T-helper 1 cell treated with Interleukin-12 subunit alpha and Interleukin-12 subunit beta and Interleukin-4 antibody, amounts not matched to agents 30 μg/mL and 1 μg/mL, for 36 hours (primary cell): ENCODE measurements around the gene EEF1AKMT1.

ENCODE experiments used
- H3K27ac Mint-ChIP-seq: one replicate; pipeline ENCODE4 v1.8.0; 2021; ENCODE audit warnings: mild to moderate bottlenecking, mixed read lengths
- H3K27me3 Mint-ChIP-seq: one replicate; pipeline ENCODE4 v1.8.0; 2021; ENCODE audit warnings: low read depth, mixed read lengths
- H3K36me3 Mint-ChIP-seq: one replicate; pipeline ENCODE4 v1.8.0; 2021; ENCODE audit warnings: low read depth, mixed read lengths
- H3K4me1 Mint-ChIP-seq: one replicate; pipeline ENCODE4 v1.8.0; 2021; ENCODE audit warnings: low read depth, mixed read lengths
- H3K4me3 Mint-ChIP-seq: one replicate; pipeline ENCODE4 v1.8.0; 2021; ENCODE audit warnings: mild to moderate bottlenecking, moderate library complexity, mixed read lengths
- H3K9me3 Mint-ChIP-seq: one replicate; pipeline ENCODE4 v1.8.0; 2021; ENCODE audit warnings: mixed read lengths

Gene EEF1AKMT1

DNA sequence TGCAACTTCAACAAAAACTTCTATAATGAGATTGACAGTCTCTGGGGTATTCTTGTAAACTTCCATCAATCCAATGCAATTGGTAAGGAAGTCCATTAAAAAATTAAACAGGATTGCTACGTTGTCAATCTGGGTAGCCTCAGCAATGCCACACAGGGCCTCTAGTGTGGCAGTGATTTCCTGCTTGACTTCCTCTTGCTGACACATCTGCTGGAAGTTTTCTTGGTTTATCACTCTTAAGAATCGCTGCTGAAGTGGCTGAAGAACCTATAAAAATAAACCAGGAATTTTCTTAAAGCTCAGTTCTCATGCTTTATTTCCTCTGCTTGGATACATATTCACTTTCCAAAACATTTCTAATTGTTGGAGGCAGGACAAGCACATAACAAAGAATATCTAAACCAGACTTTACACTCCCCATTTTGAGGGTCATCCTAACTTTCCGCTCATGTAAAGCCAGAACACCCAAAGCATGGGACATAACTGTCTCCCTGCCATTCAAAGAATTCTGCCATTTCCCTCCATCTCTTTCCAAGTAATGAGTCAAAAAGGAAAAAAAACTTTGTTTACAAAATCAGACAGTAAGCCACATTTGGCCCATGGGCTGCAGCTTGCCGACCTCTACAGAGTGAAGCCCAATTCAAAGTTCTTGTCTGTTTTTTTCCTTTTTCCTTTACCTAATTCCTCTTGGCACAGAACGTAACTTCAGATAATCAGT, 23.2 kb upstream of the EEF1AKMT1 start:
- Mint-ChIP-seq H3K27me3 (no peaks in the 10 kb centered on the region), H3K4me3 (no peak overlapping the region), H3K36me3 (peaks cover 27% of the 10 kb centered on the region), H3K4me1 (peaks cover 12% of the 10 kb centered on the region), H3K27ac (peak overlapping the region; percentile 49), H3K9me3 (no peaks in the 10 kb centered on the region)

DNA sequence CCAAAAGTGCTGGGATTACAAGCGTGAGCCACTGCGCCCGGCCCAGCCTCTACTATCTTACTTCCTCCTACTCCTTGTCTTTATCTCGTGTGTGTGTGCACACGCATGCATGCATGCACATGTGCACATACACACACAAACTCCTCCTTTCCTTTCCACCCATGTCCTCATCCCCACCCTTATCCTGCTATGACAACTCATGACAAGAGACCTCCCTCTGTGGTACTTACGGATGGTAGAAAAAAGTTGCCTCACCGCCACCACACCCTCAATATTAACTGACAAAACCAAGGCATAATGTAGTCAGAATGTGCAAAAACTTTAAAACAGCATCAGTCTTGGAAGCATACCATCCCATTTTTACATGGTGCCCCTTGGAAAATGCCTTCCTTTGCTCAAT, 15.9 kb upstream of the EEF1AKMT1 start:
- Mint-ChIP-seq H3K27me3 (no peaks in the 10 kb centered on the region), H3K9me3 (no peaks in the 10 kb centered on the region), H3K4me3 (no peak overlapping the region), H3K36me3 (peaks cover 21% of the 10 kb centered on the region), H3K27ac (no peak overlapping the region), H3K4me1 (no peaks in the 10 kb centered on the region)

DNA sequence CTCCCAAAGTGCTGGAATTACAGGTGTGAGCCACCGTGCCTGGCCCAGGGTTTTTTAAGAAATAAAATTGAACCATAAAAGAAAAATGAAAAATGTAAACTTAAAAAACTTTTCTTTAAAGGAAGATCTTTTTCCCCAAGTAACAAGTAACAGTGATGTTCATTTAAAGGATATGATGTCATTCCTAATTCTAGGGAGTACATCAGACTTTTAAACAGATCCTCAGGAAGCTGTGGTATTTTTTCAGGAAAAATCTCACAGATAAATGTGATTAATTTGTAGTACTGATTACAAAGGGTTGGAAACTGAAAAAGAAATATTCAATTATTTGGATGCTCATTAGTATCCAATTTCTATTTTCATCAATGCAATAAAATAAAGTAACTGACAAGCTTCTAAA, 14.6 kb upstream of the EEF1AKMT1 start:
- H3K9me3 Mint-ChIP-seq: no peaks in the 10 kb centered on the region
- H3K4me3 Mint-ChIP-seq: no peak overlapping the region
- H3K4me1 Mint-ChIP-seq: no peaks in the 10 kb centered on the region
- peaks cover 30% of the 10 kb centered on the region for H3K36me3 Mint-ChIP-seq
- H3K27me3 Mint-ChIP-seq: no peaks in the 10 kb centered on the region
- no peak overlapping the region for H3K27ac Mint-ChIP-seq

DNA sequence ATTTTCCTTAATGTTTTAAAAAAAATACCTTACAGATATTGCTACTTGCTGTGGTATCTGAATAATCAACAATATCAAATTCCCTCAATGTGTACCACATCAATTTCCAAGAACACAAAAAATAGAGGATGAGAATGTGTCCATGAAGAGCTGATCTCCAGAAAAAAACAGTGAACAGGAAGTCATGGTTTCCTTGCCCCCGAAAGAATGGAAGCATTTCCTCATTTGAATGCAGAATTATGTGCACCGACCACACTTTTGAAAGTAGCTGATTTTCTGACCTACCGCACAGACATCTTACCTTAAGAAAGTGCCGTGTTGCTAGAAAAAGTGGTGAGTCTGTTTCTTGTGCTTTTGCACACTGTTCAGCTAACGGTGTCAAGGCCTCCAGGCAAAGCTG, 13.4 kb upstream of the EEF1AKMT1 start:
- Mint-ChIP-seq H3K9me3 (no peaks in the 10 kb centered on the region), H3K4me1 (no peaks in the 10 kb centered on the region), H3K36me3 (peaks cover 28% of the 10 kb centered on the region), H3K27me3 (no peaks in the 10 kb centered on the region), H3K27ac (no peak overlapping the region), H3K4me3 (no peak overlapping the region)

DNA sequence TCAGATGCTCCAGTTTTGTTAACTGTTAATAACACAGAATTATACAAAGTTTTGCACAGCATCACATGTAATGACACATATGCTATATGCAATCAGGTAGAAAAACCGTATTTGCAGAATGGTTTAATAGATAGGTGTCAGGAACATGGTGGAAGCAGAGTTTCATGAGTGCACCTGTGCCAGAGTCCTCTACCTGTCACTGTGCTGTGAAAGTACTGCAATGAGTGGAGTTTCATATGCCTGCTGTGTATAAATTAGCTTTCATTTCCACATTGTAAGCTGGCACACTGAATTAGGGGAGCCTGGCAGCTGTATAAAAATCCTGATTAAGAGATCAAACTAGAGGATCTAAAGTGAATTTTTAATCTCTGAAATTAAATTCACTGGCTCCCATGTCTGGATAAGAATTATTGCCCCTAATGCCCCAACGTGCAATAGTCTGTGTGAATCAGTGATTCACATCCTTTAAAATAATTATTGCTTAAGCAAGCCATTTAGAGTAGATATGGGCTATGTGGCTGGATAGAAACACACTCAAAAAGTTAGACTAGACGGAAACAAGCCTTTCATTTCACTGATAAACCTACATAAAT, 8.5 kb upstream of the EEF1AKMT1 start:
- Mint-ChIP-seq H3K27ac (no peak overlapping the region), H3K27me3 (no peaks in the 10 kb centered on the region), H3K4me1 (peaks cover 1% of the 10 kb centered on the region), H3K9me3 (no peaks in the 10 kb centered on the region), H3K36me3 (peaks cover 17% of the 10 kb centered on the region), H3K4me3 (no peak overlapping the region)

DNA sequence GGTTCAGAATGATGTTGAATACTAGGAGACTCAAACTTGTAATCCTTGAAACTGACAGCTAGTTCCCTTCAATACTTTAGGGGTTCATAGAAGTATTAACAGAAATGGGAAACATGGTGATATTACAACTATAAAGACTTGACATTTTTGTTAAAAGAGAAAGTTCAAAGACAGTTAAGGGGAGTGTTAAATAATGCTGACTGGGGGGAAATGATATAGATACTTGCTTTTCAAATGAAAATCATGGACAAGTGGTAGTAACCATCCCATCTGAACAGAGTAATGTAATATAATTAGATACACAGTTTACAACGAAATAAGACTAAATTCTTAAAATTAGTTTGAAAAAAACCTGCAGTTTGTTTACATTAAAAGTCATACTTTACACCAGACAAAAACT, 6.6 kb upstream of the EEF1AKMT1 start:
- Mint-ChIP-seq H3K9me3 (no peaks in the 10 kb centered on the region), H3K27ac (no peak overlapping the region)

DNA sequence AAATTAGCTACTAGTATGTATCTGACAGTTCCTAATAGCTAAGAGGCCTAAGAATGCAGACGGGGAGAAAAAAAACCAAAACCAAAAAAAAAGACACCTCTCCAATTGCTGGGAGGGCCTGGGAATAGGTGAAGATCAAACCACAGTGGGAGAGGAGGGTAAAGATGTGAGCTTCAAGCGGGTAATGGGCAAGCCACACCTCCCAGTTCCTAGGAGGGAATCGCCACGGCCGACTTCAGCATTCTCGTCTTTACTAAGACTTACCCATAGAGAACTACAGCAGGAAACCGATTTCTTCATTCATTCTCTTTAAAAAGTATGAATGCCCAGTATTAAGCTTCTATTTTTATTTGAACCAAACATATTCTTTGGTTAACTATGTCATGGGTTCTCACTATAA, 5.6 kb upstream of the EEF1AKMT1 start:
- no peaks in the 10 kb centered on the region for H3K9me3 Mint-ChIP-seq
- peaks cover 6% of the 10 kb centered on the region for H3K4me1 Mint-ChIP-seq
- no peaks in the 10 kb centered on the region for H3K27me3 Mint-ChIP-seq
- H3K36me3 Mint-ChIP-seq: peaks cover 15% of the 10 kb centered on the region
- H3K4me3 Mint-ChIP-seq: no peak overlapping the region
- H3K27ac Mint-ChIP-seq: no peak overlapping the region

More for the DNA sequence above, 6.6 kb upstream of the EEF1AKMT1 start:
- H3K27me3 Mint-ChIP-seq: no peaks in the 10 kb centered on the region
- H3K36me3 Mint-ChIP-seq: peaks cover 16% of the 10 kb centered on the region
- peaks cover 3% of the 10 kb centered on the region for H3K4me1 Mint-ChIP-seq
- no peak overlapping the region for H3K4me3 Mint-ChIP-seq

DNA sequence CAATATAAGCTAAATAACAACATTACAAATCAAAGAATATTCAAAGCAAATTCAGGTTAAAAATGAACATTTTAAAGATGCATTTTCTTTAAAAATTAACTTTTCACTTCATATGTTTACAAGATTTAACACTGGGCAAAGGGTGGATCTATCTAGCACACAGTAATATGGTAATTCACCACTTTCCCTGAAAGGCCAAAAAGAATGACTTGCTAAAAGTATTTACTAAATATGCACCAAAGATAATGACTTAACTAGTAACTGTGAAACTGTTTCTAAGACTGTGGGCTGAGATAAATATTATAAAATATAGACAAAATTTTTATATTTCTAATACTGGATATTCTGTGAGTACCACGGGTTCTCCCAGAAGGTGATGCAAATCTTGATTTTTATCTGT, 4.5 kb upstream of the EEF1AKMT1 start:
- Mint-ChIP-seq H3K9me3 (no peaks in the 10 kb centered on the region), H3K4me3 (no peak overlapping the region), H3K27ac (no peak overlapping the region), H3K36me3 (peaks cover 6% of the 10 kb centered on the region), H3K4me1 (peaks cover 9% of the 10 kb centered on the region), H3K27me3 (no peaks in the 10 kb centered on the region)

DNA sequence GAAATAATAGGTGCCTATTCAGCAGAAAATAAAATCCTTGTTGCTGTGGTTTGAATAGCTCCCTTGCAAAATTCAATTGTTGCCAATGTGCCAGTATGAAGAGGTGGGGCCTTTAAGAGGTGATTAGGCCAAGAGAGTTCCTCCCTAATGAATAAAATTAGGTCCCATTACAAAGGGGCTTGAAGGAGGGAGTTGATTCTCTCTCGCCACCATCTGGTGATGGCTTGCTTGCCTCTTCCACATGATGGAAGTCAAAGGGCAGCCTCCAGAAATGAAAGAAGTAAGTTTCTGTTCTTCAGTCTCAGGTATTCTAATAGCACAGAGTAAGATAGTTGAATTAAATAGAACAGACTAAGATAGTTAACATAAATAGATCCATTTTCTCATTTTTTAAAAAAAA, 3.0 kb upstream of the EEF1AKMT1 start:
- Mint-ChIP-seq H3K27me3 (no peaks in the 10 kb centered on the region), H3K27ac (no peak overlapping the region), H3K9me3 (no peaks in the 10 kb centered on the region), H3K4me1 (peaks cover 19% of the 10 kb centered on the region), H3K36me3 (peaks cover 6% of the 10 kb centered on the region), H3K4me3 (no peak overlapping the region)

DNA sequence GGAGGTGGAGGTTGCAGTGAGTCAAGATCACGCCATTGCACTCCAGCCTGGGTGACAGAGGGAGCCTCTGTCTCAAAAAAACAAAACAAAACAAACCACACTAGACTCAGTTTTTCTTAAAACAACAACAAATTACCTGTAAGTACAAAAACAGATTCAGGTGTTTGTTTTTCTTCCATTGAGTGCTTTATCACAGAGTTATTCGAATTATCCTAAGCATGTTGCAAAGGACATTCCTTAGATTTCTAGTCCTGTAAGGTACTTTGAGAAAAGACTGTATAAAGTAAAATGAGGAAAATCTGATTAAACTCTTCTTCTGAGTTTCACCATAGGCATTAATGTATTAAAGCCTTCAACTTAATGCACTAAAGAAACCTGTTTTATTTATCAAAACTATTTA, 2.2 kb upstream of the EEF1AKMT1 start:
- H3K27me3 Mint-ChIP-seq: no peaks in the 10 kb centered on the region
- H3K9me3 Mint-ChIP-seq: no peaks in the 10 kb centered on the region
- peaks cover 21% of the 10 kb centered on the region for H3K4me1 Mint-ChIP-seq
- peaks cover 9% of the 10 kb centered on the region for H3K36me3 Mint-ChIP-seq
- no peak overlapping the region for H3K4me3 Mint-ChIP-seq
- H3K27ac Mint-ChIP-seq: no peak overlapping the region

DNA sequence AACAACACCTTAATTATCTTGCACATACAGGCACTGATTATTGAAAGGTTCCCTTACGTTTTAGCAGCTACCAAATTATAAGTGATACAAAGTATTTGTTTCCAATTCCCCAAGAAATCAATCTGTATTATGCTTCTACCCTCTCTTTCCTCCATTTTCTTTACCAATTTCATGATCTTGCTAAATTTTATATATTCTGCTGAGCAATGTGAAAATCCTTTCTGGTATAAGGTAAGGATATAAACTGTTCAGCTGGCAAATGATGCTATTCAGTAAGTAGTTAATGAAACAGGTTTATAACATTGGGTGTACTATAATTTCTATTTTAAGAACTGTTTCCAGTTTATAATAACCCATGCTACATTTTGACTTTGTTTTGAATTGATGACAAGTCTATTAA, 985 bp upstream of the EEF1AKMT1 start:
- peaks cover 8% of the 10 kb centered on the region for H3K9me3 Mint-ChIP-seq
- peaks cover 21% of the 10 kb centered on the region for H3K4me1 Mint-ChIP-seq
- peaks cover 16% of the 10 kb centered on the region for H3K36me3 Mint-ChIP-seq
- no peaks in the 10 kb centered on the region for H3K27me3 Mint-ChIP-seq
- peak overlapping the region; percentile 75 for H3K4me3 Mint-ChIP-seq
- no peak overlapping the region for H3K27ac Mint-ChIP-seq

DNA sequence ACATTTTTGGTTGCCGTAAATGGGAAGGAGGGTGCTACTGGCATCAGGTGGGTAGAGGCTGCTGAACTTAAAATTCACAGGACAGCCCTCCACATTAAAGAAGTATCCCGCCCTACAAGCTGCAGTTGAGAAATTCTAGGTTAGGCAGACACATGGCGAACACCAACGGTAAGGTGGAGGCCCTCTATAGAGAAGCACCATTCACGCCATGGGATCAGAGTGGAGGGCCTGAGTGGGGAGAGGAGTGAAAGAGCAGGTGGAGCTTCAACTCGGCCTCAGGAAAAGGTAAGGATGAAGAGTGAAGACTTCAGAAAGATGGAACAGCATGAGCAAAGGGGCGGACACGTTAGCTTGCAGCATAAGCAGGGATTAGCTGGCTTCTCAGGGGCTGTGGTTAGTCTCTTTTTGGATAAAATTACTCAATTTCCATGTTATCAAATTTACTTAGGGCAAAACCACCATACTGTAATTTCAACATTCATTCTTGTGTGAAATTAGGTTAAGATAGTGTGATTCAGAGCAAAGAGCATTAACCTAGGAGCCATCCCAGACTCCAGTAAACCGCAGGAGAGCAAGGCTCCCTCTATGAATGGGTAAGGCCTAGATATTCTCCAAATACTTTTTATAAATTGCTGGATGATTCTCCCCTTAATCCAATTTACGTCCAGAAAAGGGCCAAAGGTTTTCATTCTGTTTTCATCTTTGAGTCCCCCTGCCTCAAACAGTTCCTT, 1.2 kb downstream of the EEF1AKMT1 start:
- peak overlapping the region; percentile 100 for H3K27ac Mint-ChIP-seq
- H3K9me3 Mint-ChIP-seq: peaks cover 27% of the 10 kb centered on the region
- H3K4me1 Mint-ChIP-seq: peaks cover 21% of the 10 kb centered on the region
- H3K36me3 Mint-ChIP-seq: peaks cover 36% of the 10 kb centered on the region
- H3K27me3 Mint-ChIP-seq: no peaks in the 10 kb centered on the region
- H3K4me3 Mint-ChIP-seq: peak overlapping the region; percentile 99

DNA sequence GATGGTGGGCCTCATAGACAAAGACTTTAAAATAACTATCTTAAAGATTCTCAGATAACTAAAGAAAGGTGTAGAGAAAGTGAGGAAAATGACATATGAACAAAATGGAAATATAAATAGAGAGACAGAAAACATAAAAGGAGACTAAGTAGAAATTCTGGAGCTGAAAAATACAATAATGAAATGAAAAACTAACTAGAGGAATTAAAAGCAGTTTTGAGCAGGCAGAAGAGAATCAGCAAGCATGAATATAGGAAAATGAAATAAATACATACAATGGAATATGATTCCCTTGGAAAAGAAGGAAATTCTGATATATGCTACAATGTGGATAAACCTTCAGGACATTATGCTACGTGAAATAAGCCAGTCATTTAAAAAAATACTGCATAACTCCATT, 3.9 kb downstream of the EEF1AKMT1 start:
- peaks cover 31% of the 10 kb centered on the region for H3K9me3 Mint-ChIP-seq
- no peaks in the 10 kb centered on the region for H3K27me3 Mint-ChIP-seq
- peaks cover 18% of the 10 kb centered on the region for H3K4me1 Mint-ChIP-seq
- no peak overlapping the region for H3K27ac Mint-ChIP-seq
- peaks cover 40% of the 10 kb centered on the region for H3K36me3 Mint-ChIP-seq
- H3K4me3 Mint-ChIP-seq: no peak overlapping the region

DNA sequence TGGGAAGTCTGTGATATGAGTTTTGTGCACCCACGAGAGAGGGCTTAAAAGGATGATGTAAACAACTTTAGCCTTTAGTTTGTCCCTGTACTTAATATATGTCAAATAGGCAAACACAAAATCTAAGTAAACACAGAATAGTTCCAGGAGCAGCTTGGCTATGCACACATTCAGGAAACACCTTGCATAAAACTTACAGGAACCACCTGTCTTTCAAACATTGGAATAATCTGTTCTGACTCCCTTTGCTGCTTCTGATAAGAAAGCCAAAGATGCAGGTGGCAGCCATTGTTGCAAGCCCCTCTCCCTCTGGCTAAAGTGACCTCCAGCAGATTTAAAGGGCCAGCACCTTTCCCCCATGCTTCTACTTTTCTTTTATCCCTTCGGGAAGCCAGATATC, 4.7 kb downstream of the EEF1AKMT1 start:
- H3K27me3 Mint-ChIP-seq: no peaks in the 10 kb centered on the region
- no peak overlapping the region for H3K4me3 Mint-ChIP-seq
- peaks cover 17% of the 10 kb centered on the region for H3K4me1 Mint-ChIP-seq
- peaks cover 40% of the 10 kb centered on the region for H3K36me3 Mint-ChIP-seq
- H3K27ac Mint-ChIP-seq: no peak overlapping the region
- H3K9me3 Mint-ChIP-seq: peaks cover 31% of the 10 kb centered on the region

DNA sequence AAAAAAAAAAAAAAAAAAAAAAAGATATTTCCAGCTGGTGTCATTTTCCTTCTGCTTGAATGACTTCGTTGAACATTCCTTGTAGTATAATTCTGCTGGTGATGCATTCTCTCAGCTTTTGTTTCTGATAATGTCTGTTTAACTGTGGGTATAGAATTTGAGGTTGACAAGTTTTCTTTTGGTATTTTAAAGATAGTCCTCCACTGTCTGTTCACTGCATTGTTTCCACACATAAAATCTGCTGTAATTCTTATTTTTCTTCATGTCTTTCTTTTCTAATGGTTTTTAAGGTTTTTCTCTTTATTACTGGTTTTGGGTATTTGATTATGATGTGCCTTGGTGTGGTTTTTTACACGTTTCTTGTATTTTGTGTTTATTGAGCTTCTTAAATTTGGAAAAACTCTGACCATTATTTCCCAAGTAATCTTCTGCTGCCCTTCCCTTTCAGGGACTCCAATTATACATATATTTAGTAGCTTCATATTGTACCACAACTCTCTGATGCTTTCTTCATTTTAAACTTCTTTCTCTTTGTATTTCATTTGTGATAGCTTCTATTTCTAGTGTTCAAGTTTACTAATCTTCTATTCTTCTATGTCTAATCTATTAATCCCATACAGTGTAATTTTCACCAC, 6.3 kb downstream of the EEF1AKMT1 start:
- no peak overlapping the region for H3K4me3 Mint-ChIP-seq
- H3K4me1 Mint-ChIP-seq: peaks cover 6% of the 10 kb centered on the region
- H3K27ac Mint-ChIP-seq: no peak overlapping the region

More for the DNA sequence above, 6.3 kb downstream of the EEF1AKMT1 start:
- H3K9me3 Mint-ChIP-seq: peaks cover 31% of the 10 kb centered on the region
- H3K36me3 Mint-ChIP-seq: peaks cover 38% of the 10 kb centered on the region
- no peaks in the 10 kb centered on the region for H3K27me3 Mint-ChIP-seq
